ENCODE results near the gene UQCRC1.

The UQCRC1 gene

GRCh38 chr3:48633743-48634142 is 24.3 kb upstream of the UQCRC1 start:
- DNase-seq (ENCODE audit: low read depth, low spot score): no peak

- DNase-seq (ENCODE audit: low read depth, low spot score): no peak
Observed at GRCh38 chr3:48633256-48633655, 23.8 kb upstream of the UQCRC1 start.

- no peak for DNase-seq (ENCODE audit: low read depth, low spot score)
Observed at GRCh38 chr3:48631516-48632448, 22.3 kb upstream of the UQCRC1 start.

GRCh38 chr3:48630833-48631232 is 21.4 kb upstream of the UQCRC1 start:
- DNase-seq (ENCODE audit: low read depth, low spot score): no peak

- no peak for DNase-seq (ENCODE audit: low read depth, low spot score)
Observed at GRCh38 chr3:48630407-48630806, 21.0 kb upstream of the UQCRC1 start.

- DNase-seq (ENCODE audit: low read depth, low spot score): no peak
Observed at GRCh38 chr3:48629894-48630293, 20.4 kb upstream of the UQCRC1 start.

GRCh38 chr3:48628277-48629017 is 19.0 kb upstream of the UQCRC1 start:
- no peak for DNase-seq (ENCODE audit: low read depth, low spot score)

- no peak for DNase-seq (ENCODE audit: low read depth, low spot score)
Observed at GRCh38 chr3:48625600-48625999, 16.2 kb upstream of the UQCRC1 start.

GRCh38 chr3:48624767-48625166 is 15.3 kb upstream of the UQCRC1 start:
- DNase-seq (ENCODE audit: low read depth, low spot score): no peak

GRCh38 chr3:48623851-48624547 is 14.6 kb upstream of the UQCRC1 start:
- DNase-seq (ENCODE audit: low read depth, low spot score): no peak

GRCh38 chr3:48621461-48621869 is 12.0 kb upstream of the UQCRC1 start, which contains the start of gene TMEM89:
TMEM89 (minus strand) TSS chr3:48621769; CDS start chr3:48621756, 13 bp downstream.
- no peak for DNase-seq (ENCODE audit: low read depth, low spot score)

GRCh38 chr3:48619541-48620524 is 10.4 kb upstream of the UQCRC1 start:
- DNase-seq (ENCODE audit: low read depth, low spot score): no peak

- DNase-seq (ENCODE audit: low read depth, low spot score): no peak
Observed at GRCh38 chr3:48617559-48617958, 8.1 kb upstream of the UQCRC1 start.

- DNase-seq (ENCODE audit: low read depth, low spot score): no peak
Observed at GRCh38 chr3:48614044-48614443, 4.6 kb upstream of the UQCRC1 start.

GRCh38 chr3:48612309-48612708 is 2.9 kb upstream of the UQCRC1 start:
- no peak for DNase-seq (ENCODE audit: low read depth, low spot score)

GRCh38 chr3:48607519-48607918 is 1.9 kb downstream of the UQCRC1 start:
- no peak for DNase-seq (ENCODE audit: low read depth, low spot score)

- DNase-seq (ENCODE audit: low read depth, low spot score): no peak
Observed at GRCh38 chr3:48601622-48601994, 7.8 kb downstream of the UQCRC1 start.

- no peak for DNase-seq (ENCODE audit: low read depth, low spot score)
Observed at GRCh38 chr3:48600711-48601621, 8.5 kb downstream of the UQCRC1 start.

- DNase-seq (ENCODE audit: low read depth, low spot score): no peak
Observed at GRCh38 chr3:48599509-48600285, 9.7 kb downstream of the UQCRC1 start.
